ENCODE data around the gene GPER1.
"Not testable (repeated sequence)": the region's sequence is repeated elsewhere in the genome, so short reads cannot be mapped to it uniquely, and the experiment has no call there.

GRCh38 chr7:1143031-1143430 is 55.1 kb downstream of the GPER1 start:
- TF ChIP-seq CTCF (IDR thresholded peaks at IDR 0.05; ENCODE audit: low read length); EZH2 (IDR thresholded peaks at IDR 0.05; ENCODE audit: borderline replicate concordance, low read length): not testable (repeated sequence)
